Measurements from ENCODE around the gene LIN7A. TPM values are rescaled to one million over a fixed set of nuclear protein-coding genes. Genes with fewer than 3 reads are reported as not detected.

Gene LIN7A
- total RNA-seq, 1 experiment from 2014 or later, result not detected

DNA sequence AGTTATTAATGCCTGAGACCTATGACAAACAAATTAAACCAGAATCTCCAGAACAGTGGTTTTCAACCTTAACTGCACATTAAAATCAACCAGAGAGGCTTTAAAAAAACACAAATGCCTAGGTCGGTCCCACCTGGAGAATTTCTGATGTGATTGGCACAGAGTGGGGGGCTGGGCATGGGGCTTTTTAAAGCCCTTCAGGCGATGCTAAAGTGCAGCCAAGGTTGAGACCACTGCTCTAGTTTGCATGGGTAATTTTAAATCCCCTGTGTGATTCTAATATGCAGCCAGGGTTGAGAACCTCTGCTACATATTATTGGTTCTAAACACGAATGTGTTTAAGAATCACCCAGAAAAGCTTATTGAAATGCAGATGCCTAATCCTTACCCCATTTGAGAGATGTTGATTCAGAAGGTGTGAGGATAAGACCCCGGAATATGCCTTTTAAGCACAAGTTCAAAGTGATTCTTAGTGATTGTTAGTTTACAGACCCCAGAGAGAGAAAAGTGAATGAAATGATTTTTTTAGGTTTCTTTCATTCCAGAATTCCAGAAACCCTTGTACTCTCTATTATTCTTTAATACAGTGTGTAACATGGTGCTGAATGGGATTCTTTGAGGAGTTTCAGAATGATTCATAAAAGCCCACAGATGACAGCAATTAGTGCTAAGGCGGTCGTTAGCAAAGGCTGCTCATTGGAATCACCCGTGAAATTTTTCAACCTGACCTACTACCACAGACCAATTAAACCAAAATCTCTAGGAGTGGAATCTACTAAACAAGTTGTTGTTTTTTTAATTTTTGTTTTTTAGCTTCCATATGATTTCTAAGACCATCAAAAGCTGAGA, 44.9 kb downstream of the LIN7A start:
- intact Hi-C loops (cut with micrococcal nuclease; ENCODE audit: unreplicated experiment), result no loop called here
- no TSS peak for BruUV-seq (replicated peaks)

DNA sequence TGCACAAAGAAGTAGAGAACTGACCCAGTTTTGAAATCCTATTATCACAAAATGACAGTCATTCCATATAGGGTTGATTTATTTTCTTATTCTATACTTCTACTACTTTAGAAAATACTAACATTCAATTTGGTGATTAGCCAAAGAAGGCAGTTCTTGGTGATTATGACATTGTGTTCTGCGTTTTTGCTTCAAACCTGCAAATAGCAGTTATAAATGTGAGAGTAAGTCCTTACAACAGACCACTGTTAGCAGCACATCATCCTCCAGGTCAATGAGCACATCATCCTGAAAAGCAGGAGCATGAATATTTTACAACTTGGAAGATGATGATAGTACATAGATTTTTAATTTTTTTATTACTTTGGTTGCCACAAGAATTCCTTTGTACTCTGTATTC, 53.1 kb downstream of the LIN7A start:
- intact Hi-C loops (cut with micrococcal nuclease; ENCODE audit: unreplicated experiment) (no loop called here), in situ Hi-C loops (cut with HindIII; ENCODE audit: low pct_unique_long_range_greater_than_20kb, low sequenced_read_pairs) (no loop called here)
- Histone ChIP-seq H3K9me3 (ENCODE audit: control insufficient read depth, insufficient read depth, low read depth, low read length) (no peaks in the 10 kb centered on the region), H3K36me3 (ENCODE audit: control insufficient read depth, insufficient read depth, low read length) (no peaks in the 10 kb centered on the region), H3K27ac (ENCODE audit: low read length) (no peak overlapping the region), H3K27me3 (ENCODE audit: control insufficient read depth, insufficient read depth, low read length) (no peaks in the 10 kb centered on the region), H3K4me1 (ENCODE audit: control insufficient read depth, insufficient read depth, low read length) (no peaks in the 10 kb centered on the region), H3K4me3 (ENCODE audit: low read depth in 2 of 2, low read length in 2 of 2) (no peak overlapping the region)
- ChIA-PET POLR2A (no interaction called here), CTCF (no interaction called here)
- TF ChIP-seq, protein P1, sequence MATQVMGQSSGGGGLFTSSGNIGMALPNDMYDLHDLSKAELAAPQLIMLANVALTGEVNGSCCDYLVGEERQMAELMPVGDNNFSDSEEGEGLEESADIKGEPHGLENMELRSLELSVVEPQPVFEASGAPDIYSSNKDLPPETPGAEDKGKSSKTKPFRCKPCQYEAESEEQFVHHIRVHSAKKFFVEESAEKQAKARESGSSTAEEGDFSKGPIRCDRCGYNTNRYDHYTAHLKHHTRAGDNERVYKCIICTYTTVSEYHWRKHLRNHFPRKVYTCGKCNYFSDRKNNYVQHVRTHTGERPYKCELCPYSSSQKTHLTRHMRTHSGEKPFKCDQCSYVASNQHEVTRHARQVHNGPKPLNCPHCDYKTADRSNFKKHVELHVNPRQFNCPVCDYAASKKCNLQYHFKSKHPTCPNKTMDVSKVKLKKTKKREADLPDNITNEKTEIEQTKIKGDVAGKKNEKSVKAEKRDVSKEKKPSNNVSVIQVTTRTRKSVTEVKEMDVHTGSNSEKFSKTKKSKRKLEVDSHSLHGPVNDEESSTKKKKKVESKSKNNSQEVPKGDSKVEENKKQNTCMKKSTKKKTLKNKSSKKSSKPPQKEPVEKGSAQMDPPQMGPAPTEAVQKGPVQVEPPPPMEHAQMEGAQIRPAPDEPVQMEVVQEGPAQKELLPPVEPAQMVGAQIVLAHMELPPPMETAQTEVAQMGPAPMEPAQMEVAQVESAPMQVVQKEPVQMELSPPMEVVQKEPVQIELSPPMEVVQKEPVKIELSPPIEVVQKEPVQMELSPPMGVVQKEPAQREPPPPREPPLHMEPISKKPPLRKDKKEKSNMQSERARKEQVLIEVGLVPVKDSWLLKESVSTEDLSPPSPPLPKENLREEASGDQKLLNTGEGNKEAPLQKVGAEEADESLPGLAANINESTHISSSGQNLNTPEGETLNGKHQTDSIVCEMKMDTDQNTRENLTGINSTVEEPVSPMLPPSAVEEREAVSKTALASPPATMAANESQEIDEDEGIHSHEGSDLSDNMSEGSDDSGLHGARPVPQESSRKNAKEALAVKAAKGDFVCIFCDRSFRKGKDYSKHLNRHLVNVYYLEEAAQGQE (IDR thresholded peaks at IDR 0.05; ENCODE audit: insufficient read depth in 1 of 2, low read depth in 2 of 2, low read length in 1 of 2), result no peak
- TF ChIP-seq, protein P2, sequence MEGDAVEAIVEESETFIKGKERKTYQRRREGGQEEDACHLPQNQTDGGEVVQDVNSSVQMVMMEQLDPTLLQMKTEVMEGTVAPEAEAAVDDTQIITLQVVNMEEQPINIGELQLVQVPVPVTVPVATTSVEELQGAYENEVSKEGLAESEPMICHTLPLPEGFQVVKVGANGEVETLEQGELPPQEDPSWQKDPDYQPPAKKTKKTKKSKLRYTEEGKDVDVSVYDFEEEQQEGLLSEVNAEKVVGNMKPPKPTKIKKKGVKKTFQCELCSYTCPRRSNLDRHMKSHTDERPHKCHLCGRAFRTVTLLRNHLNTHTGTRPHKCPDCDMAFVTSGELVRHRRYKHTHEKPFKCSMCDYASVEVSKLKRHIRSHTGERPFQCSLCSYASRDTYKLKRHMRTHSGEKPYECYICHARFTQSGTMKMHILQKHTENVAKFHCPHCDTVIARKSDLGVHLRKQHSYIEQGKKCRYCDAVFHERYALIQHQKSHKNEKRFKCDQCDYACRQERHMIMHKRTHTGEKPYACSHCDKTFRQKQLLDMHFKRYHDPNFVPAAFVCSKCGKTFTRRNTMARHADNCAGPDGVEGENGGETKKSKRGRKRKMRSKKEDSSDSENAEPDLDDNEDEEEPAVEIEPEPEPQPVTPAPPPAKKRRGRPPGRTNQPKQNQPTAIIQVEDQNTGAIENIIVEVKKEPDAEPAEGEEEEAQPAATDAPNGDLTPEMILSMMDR (IDR thresholded peaks at IDR 0.05), result no peak
- TF ChIP-seq SIN3A (IDR thresholded peaks at IDR 0.05; ENCODE audit: borderline replicate concordance, insufficient read depth, low read depth, low read length) (no peak), TCF7L2 (IDR thresholded peaks at IDR 0.05; ENCODE audit: low read depth, low read length) (no peak), POLR2AphosphoS5 (IDR thresholded peaks at IDR 0.05; ENCODE audit: low read depth, low read length) (no peak)
- BruUV-seq (replicated peaks), result no TSS peak
- ATAC-seq, result no peak
- DNase-seq (ENCODE audit: low read depth, low spot score), result no peak

More for the DNA sequence above, 44.9 kb downstream of the LIN7A start:
- H3K9me3 ChIP-seq (ENCODE audit: control insufficient read depth, insufficient read depth, low read depth, low read length), result no peaks in the 10 kb centered on the region
- no peak overlapping the region for H3K4me3 ChIP-seq (ENCODE audit: low read depth in 2 of 2, low read length in 2 of 2)
- TF ChIP-seq, protein P1 (IDR thresholded peaks at IDR 0.05; ENCODE audit: insufficient read depth in 1 of 2, low read depth in 2 of 2, low read length in 1 of 2), result no peak
- TF ChIP-seq TCF7L2 (IDR thresholded peaks at IDR 0.05; ENCODE audit: low read depth, low read length), result no peak
- TF ChIP-seq SIN3A (IDR thresholded peaks at IDR 0.05; ENCODE audit: borderline replicate concordance, insufficient read depth, low read depth, low read length), result no peak
- TF ChIP-seq POLR2AphosphoS5 (IDR thresholded peaks at IDR 0.05; ENCODE audit: low read depth, low read length), result no peak
- TF ChIP-seq, protein P2 (IDR thresholded peaks at IDR 0.05), result no peak
- in situ Hi-C loops (cut with HindIII; ENCODE audit: low pct_unique_long_range_greater_than_20kb, low sequenced_read_pairs), result no loop called here
- no peaks in the 10 kb centered on the region for H3K4me1 ChIP-seq (ENCODE audit: control insufficient read depth, insufficient read depth, low read length)
- no peaks in the 10 kb centered on the region for H3K27me3 ChIP-seq (ENCODE audit: control insufficient read depth, insufficient read depth, low read length)
- no peaks in the 10 kb centered on the region for H3K36me3 ChIP-seq (ENCODE audit: control insufficient read depth, insufficient read depth, low read length)
- POLR2A ChIA-PET, result no interaction called here
- ATAC-seq (no peak), DNase-seq (ENCODE audit: low read depth, low spot score) (no peak)
- H3K27ac ChIP-seq (ENCODE audit: low read length), result no peak overlapping the region
- CTCF ChIA-PET, result no interaction called here

All from Panc1 (cell line).